ENCODE data around the gene TRAPPC3.

- TF ChIP-seq CTCF (IDR thresholded peaks at IDR 0.05) = no peak
- no peak for TF ChIP-seq ZFX (IDR thresholded peaks at IDR 0.05; ENCODE audit: borderline replicate concordance)
Measured at GRCh38 chr1:36093929-36094328, 55.4 kb downstream of the TRAPPC3 start.
